Cardiac muscle cell (in vitro differentiated cells and primary cell): Measurements from ENCODE around the gene SH3BP2. TPM values are rescaled to one million over a fixed set of nuclear protein-coding genes. Genes with fewer than 3 reads are reported as not detected.

Experiments
- DNase-seq, 2 donors: peaks; one replicate each; pipeline versions ENCODE4 v3.0.0 to v3.0.0-alpha.2; 2010 to 2017; ENCODE audit warnings: low read depth in 1 of 2, low spot score in 1 of 2
- H3K27ac ChIP-seq: fragments of 200-600 bp; sonication (generic); 2 replicates; pipeline ENCODE4 v1.5.1; 2016
- H3K27me3 ChIP-seq: fragments of 200-600 bp; sonication (generic); 2 replicates; pipeline ENCODE4 v1.6.0; 2016; ENCODE audit warnings: control low read depth
- H3K36me3 ChIP-seq: fragments of 200-600 bp; sonication (generic); 2 replicates; pipeline ENCODE4 v1.5.1; 2016; ENCODE audit warnings: control low read depth
- H3K4me1 ChIP-seq: fragments of 200-600 bp; sonication (generic); 2 replicates; pipeline ENCODE4 v1.8.1; 2017; ENCODE audit warnings: low read depth, mild to moderate bottlenecking, mixed run types
- H3K4me3 ChIP-seq: fragments of 200-600 bp; sonication (generic); 2 replicates; pipeline ENCODE4 v1.5.1; 2016; ENCODE audit warnings: mild to moderate bottlenecking
- H3K9me3 ChIP-seq: fragments of 200-600 bp; sonication (generic); 2 replicates; pipeline ENCODE4 v1.5.1; 2017; ENCODE audit warnings: low read depth, mild to moderate bottlenecking, control low read depth
- CTCF ChIP-seq: IDR thresholded peaks from 2 replicates; pipeline ENCODE4 v1.5.1; 2012; ENCODE audit warnings: low read depth, mild to moderate bottlenecking, low read length
- polyA plus RNA-seq: library from polyadenylated mRNA; unstranded; fragments of >200 nt; fragmentation: Nextera tagmentation; extraction: Ambion mirVana; gene quantifications from 2 replicates; pipeline ENCODE4 v1.2.1, GENCODE V29; 2016
- total RNA-seq: library from RNA; depleted of rRNA; stranded (reverse); fragments of >200 nt; gene quantifications from 2 replicates; pipeline ENCODE4 v1.2.3, GENCODE V29; 2016

Gene SH3BP2
- total and polyA plus RNA-seq, 2 experiments from 2014 or later = 8.5 to 31.7 TPM

GRCh38 chr4:2800691-2801596, 8.1 kb downstream of the SH3BP2 start:
- no peaks in the 10 kb centered on the region for H3K36me3 ChIP-seq
- peak; percentile 87 to 95 for DNase-seq
- TF ChIP-seq CTCF = no peak
- H3K9me3 ChIP-seq = no peaks in the 10 kb centered on the region
- H3K27me3 ChIP-seq = no peaks in the 10 kb centered on the region
- peaks cover 29% of the 10 kb centered on the region for H3K4me1 ChIP-seq
- H3K27ac ChIP-seq = peak overlapping the region; percentile 89
- H3K4me3 ChIP-seq = no peak overlapping the region

GRCh38 chr4:2802618-2803531, 10.0 kb downstream of the SH3BP2 start:
- H3K27me3 ChIP-seq = no peaks in the 10 kb centered on the region
- H3K36me3 ChIP-seq = no peaks in the 10 kb centered on the region
- no peak overlapping the region for H3K4me3 ChIP-seq
- no peak for TF ChIP-seq CTCF
- peaks cover 29% of the 10 kb centered on the region for H3K4me1 ChIP-seq
- H3K9me3 ChIP-seq = no peaks in the 10 kb centered on the region
- H3K27ac ChIP-seq = no peak overlapping the region
- DNase-seq = no peak

GRCh38 chr4:2803624-2804448, 11.0 kb downstream of the SH3BP2 start:
- Histone ChIP-seq H3K27ac (no peak overlapping the region), H3K36me3 (no peaks in the 10 kb centered on the region), H3K4me3 (no peak overlapping the region), H3K9me3 (no peaks in the 10 kb centered on the region), H3K27me3 (no peaks in the 10 kb centered on the region), H3K4me1 (peaks cover 25% of the 10 kb centered on the region)
- no peak for TF ChIP-seq CTCF
- no peak for DNase-seq

GRCh38 chr4:2804449-2804972, 11.6 kb downstream of the SH3BP2 start:
- Histone ChIP-seq H3K27ac (no peak overlapping the region), H3K27me3 (no peaks in the 10 kb centered on the region), H3K4me1 (peaks cover 24% of the 10 kb centered on the region), H3K36me3 (no peaks in the 10 kb centered on the region), H3K4me3 (no peak overlapping the region), H3K9me3 (no peaks in the 10 kb centered on the region)
- no peak for DNase-seq
- TF ChIP-seq CTCF = no peak
